GM12878 (cell line): ENCODE data around the gene CCDC32. TPM values are rescaled to one million over a fixed set of nuclear protein-coding genes. Genes with fewer than 3 reads are reported as not detected.

ENCODE experiments used
- ATAC-seq: fragments of 200-7000 bp; cut with Tn5 transposase; 3 replicates; pipeline ENCODE4 v1.9.1; 2020; ENCODE audit warnings: mild to moderate bottlenecking, moderate library complexity
- BruUV-seq: library from RNA; stranded (reverse); fragments of 400-500 nt; replicated peaks from 2 replicates; lab custom pipeline; 2021; lab: Mats Ljungman, UMichigan
- CTCF ChIA-PET: fragments of 300-600 bp; sonication (Branson Sonifier 250); formaldehyde crosslinking; extraction: SDS; loops from one replicate; lab custom pipeline; 2021; ENCODE audit warnings: inconsistent platforms; lab: Yijun Ruan, JAX
- POLR2A ChIA-PET: fragments of 350-600 bp; formaldehyde crosslinking; extraction: SDS; loops from one replicate; lab custom pipeline; 2021; ENCODE audit warnings: inconsistent platforms; lab: Charles Lee
- RAD21 ChIA-PET: fragments of 300-600 bp; sonication (Branson Sonifier 250); formaldehyde crosslinking; loops from one replicate; lab custom pipeline; 2023; ENCODE audit warnings: antibody characterized with exemption; ENCODE audit not compliant: unreplicated experiment; lab: Charles Lee
- SMC1A ChIA-PET: fragments of 300-600 bp; sonication (Branson Sonifier 250); formaldehyde crosslinking; loops from one replicate; lab custom pipeline; 2023; ENCODE audit not compliant: unreplicated experiment, uncharacterized antibody; lab: Charles Lee
- DNase-seq: peaks from one replicate; pipeline ENCODE4 v3.0.0-alpha.2; 2011; ENCODE audit warnings: low read depth, low spot score
- FAIRE-seq: peaks from 3 replicates; lab custom pipeline; 2011; peaks lifted over from hg19 to GRCh38; lab: Jason Lieb, UNC
- H2AFZ ChIP-seq: 2 replicates; pipeline ENCODE4 v1.6.0; 2011; ENCODE audit warnings: low read depth, low read length, control low read depth; ENCODE audit not compliant: control insufficient read depth
- H3K27ac ChIP-seq: 2 replicates; pipeline ENCODE4 v1.5.1; 2011; ENCODE audit warnings: control low read depth; ENCODE audit not compliant: control insufficient read depth, insufficient read depth
- H3K27me3 ChIP-seq, 2 experiments: replicated peaks in 1 of 2; 2 replicates each; pipeline versions ENCODE4 v1.6.0 to v1.6.1; 2011; ENCODE audit warnings: low read length in 1 of 2; ENCODE audit not compliant: control insufficient read depth in 2 of 2, insufficient read depth in 2 of 2
- H3K36me3 ChIP-seq, 2 experiments: 2 replicates each; pipeline ENCODE4 v1.5.1; 2011; ENCODE audit warnings: low read length in 1 of 2; ENCODE audit not compliant: control insufficient read depth in 2 of 2, insufficient read depth in 2 of 2
- H3K4me1 ChIP-seq: 2 replicates; pipeline ENCODE4 v1.6.1; 2011; ENCODE audit warnings: mild to moderate bottlenecking, low read length, moderate library complexity, mixed read lengths; ENCODE audit not compliant: control insufficient read depth, insufficient read depth
- H3K4me2 ChIP-seq: 2 replicates; pipeline ENCODE4 v1.6.0; 2011; ENCODE audit warnings: control low read depth; ENCODE audit not compliant: control insufficient read depth, insufficient read depth
- H3K4me3 ChIP-seq: fragments of 200-600 bp; sonication (generic); 2 replicates; pipeline ENCODE4 v1.5.1; 2016
- H3K79me2 ChIP-seq: 2 replicates; pipeline ENCODE4 v1.6.0; 2011; ENCODE audit warnings: low read length; ENCODE audit not compliant: control insufficient read depth, insufficient read depth
- H3K9ac ChIP-seq: 2 replicates; pipeline ENCODE4 v1.8.0; 2011; ENCODE audit warnings: low read length, control low read depth, mixed read lengths; ENCODE audit not compliant: control insufficient read depth, insufficient read depth
- H3K9me3 ChIP-seq: replicated peaks from 3 replicates; pipeline ENCODE4 v1.5.1; 2011; ENCODE audit warnings: mild to moderate bottlenecking, low read length; ENCODE audit not compliant: control insufficient read depth, insufficient read depth
- H4K20me1 ChIP-seq: 2 replicates; pipeline ENCODE4 v1.6.0; 2011; ENCODE audit not compliant: control insufficient read depth, insufficient read depth
- E4F1 ChIP-seq: fragments of 450-650 bp; IDR thresholded peaks from 2 replicates; pipeline ENCODE4 v1.6.1; 2018; ENCODE audit warnings: borderline replicate concordance, mild to moderate bottlenecking; ENCODE audit not compliant: partially characterized antibody
- HCFC1 ChIP-seq: fragments of 150-350 bp; IDR thresholded peaks from 2 replicates; pipeline ENCODE4 v1.6.1; 2014; ENCODE audit warnings: low read length
- HDAC6 ChIP-seq: fragments of 200-600 bp; sonication (generic); IDR thresholded peaks from one replicate; pipeline ENCODE4 v1.8.0; 2017; ENCODE audit warnings: antibody characterized with exemption; ENCODE audit not compliant: unreplicated experiment
- MYC ChIP-seq: IDR thresholded peaks from 2 replicates; pipeline ENCODE4 v1.6.1; 2011; ENCODE audit warnings: mild to moderate bottlenecking, low read length, moderate library complexity, inconsistent platforms; ENCODE audit not compliant: insufficient read depth, insufficient replicate concordance, insufficient read length, severe bottlenecking
- NBN ChIP-seq: fragments of 450-650 bp; IDR thresholded peaks from 2 replicates; pipeline ENCODE4 v1.6.1; 2016
- NFYB ChIP-seq: IDR thresholded peaks from 2 replicates; pipeline ENCODE4 v1.6.1; 2011; ENCODE audit warnings: low read depth, mild to moderate bottlenecking, low read length, improper control_type of control experiment, moderate library complexity; ENCODE audit not compliant: insufficient read depth
- RFX5 ChIP-seq: IDR thresholded peaks from 2 replicates; pipeline ENCODE4 v1.6.1; 2011; ENCODE audit warnings: low read depth, low read length, improper control_type of control experiment
- SUPT20H ChIP-seq: IDR thresholded peaks from 2 replicates; pipeline ENCODE4 v1.6.1; 2011; ENCODE audit warnings: low read depth, mild to moderate bottlenecking, low read length, moderate library complexity, borderline replicate concordance; ENCODE audit not compliant: control insufficient read depth
- YBX1 ChIP-seq: fragments of 450-650 bp; IDR thresholded peaks from 2 replicates; pipeline ENCODE4 v1.6.1; 2016; ENCODE audit warnings: antibody characterized with exemption
- WGBS: methylation state at CpG from one replicate; pipeline ENCODE4 v1.1.6; 2016; ENCODE audit warnings: low lambda C conversion rate; ENCODE audit not compliant: insufficient replicate concordance, insufficient coverage; ENCODE audit errors: missing lambda C conversion rate; 5-methylcytosine and 5-hydroxymethylcytosine counted together
- in situ Hi-C: fragments of 300-500 bp; cut with MboI; formaldehyde crosslinking; loops from 9 replicates; pipeline ENCODE4 v1.14.3; 2018; ENCODE audit warnings: mixed read lengths
- intact Hi-C: fragments of 100-400 bp; cut with micrococcal nuclease; formaldehyde crosslinking; loops from one replicate; pipeline ENCODE4 v1.14.2; 2022; ENCODE audit not compliant: unreplicated experiment
- polyA plus RNA-seq, 11 experiments: library from polyadenylated mRNA; depleted of rRNA in 4 of 11; unstranded in 6 of 11; stranded (reverse) in 5 of 11; fragments of >200 nt; fragmentation: Nextera tagmentation in 4 of 11; fragmentation: Illumina TruSeq in 1 of 11; extraction: Ambion mirVana in 4 of 11; extraction: Trizol in 1 of 11; gene quantifications; 1 replicate in 1 of 11; 2 replicates in 10 of 11; pipeline versions ENCODE4 v1.2.1 to v1.2.3, GENCODE V29; 2011 to 2016; ENCODE audit warnings: inconsistent platforms in 2 of 11, missing spikeins in 2 of 11, low read depth in 1 of 11
- total RNA-seq, 4 experiments: library from RNA; depleted of rRNA in 3 of 4; stranded (reverse); fragments of >200 nt in 3 of 4; fragmentation: Illumina TruSeq in 1 of 4; extraction: Trizol in 1 of 4; gene quantifications; 2 replicates each; pipeline versions ENCODE4 v1.2.1 to v1.2.3, GENCODE V29; 2013 to 2021

Gene CCDC32
- total and polyA plus RNA-seq, 10 of the 15 experiments (the other 5 are each of a cell fraction or from before 2014, with no cell fraction given), result 30.2 to 74.3 (median 46.5) TPM

GRCh38 chr15:40597024-40597423 lies 32.2 kb upstream of the CCDC32 start:
- ChIA-PET CTCF (interaction anchor here (1.5 kb wide), 1 partner anchor 30 kb away, joined by 4 read pairs; no protein-coding TSS in a partner anchor), POLR2A (interaction anchor here (0.6 to 0.7 kb wide), 2 partner anchors 248 to 295 kb away, joined by 6 to 9 read pairs; no protein-coding TSS in a partner anchor), SMC1A (interaction anchor here (2.0 kb wide), 1 partner anchor 10 kb away, joined by 6 read pairs; no protein-coding TSS in a partner anchor), RAD21 (interaction anchor here (0.7 kb wide), 1 partner anchor 1907 kb away, joined by 5 read pairs; no protein-coding TSS in a partner anchor)
- intact Hi-C loops (loop anchor here (10.0 kb wide), 2 partner anchors 152 to 278 kb away; partner anchors contain the start of genes BAHD1 and RHOV), in situ Hi-C loops (no loop called here)
- Histone ChIP-seq H2AFZ (peak overlapping the region; percentile 16; the same call in 1 of the 2 replicates), H3K9ac (no peak overlapping the region), H3K4me1 (peaks cover 6% of the 10 kb centered on the region; the same call in 1 of the 2 replicates), H3K27me3 (no peaks in the 10 kb centered on the region), H3K79me2 (peaks cover 63% of the 10 kb centered on the region), H3K9me3 (no peaks in the 10 kb centered on the region; the same call in 2 of the 3 replicates), H3K4me2 (peak overlapping the region; percentile 38; the same call in 1 of the 2 replicates), H4K20me1 (no peaks in the 10 kb centered on the region), H3K27ac (no peak overlapping the region), H3K36me3 (no peaks in the 10 kb centered on the region; a peak in 1 of 4 replicates), H3K4me3 (no peak overlapping the region)
- no peak for DNase-seq
- WGBS, result 100% methylated on average over 2 of the region's 2 CpGs
- no peak for FAIRE-seq
- ATAC-seq, result no peak
- TF ChIP-seq NBN, result no peak
- no peak for TF ChIP-seq NFYB
- TF ChIP-seq RFX5, result no peak
- no peak for TF ChIP-seq YBX1
- TF ChIP-seq SUPT20H, result no peak
- no peak for TF ChIP-seq E4F1
- no peak for TF ChIP-seq HDAC6
- no peak for TF ChIP-seq HCFC1
- no peak for TF ChIP-seq MYC
- BruUV-seq, result no TSS peak
